Endometrium (tissue), 2 donors: ENCODE measurements around the gene MOB3A.
"Not testable (repeated sequence)": the region's sequence is repeated elsewhere in the genome, so short reads cannot be mapped to it uniquely, and the experiment has no call there.

ENCODE experiments used
- FAIRE-seq: peaks from 2 replicates; lab custom pipeline; 2012; peaks lifted over from hg19 to GRCh38; lab: Jason Lieb, UNC
- donor health status: control.
- donor health status: control.

Gene MOB3A

DNA sequence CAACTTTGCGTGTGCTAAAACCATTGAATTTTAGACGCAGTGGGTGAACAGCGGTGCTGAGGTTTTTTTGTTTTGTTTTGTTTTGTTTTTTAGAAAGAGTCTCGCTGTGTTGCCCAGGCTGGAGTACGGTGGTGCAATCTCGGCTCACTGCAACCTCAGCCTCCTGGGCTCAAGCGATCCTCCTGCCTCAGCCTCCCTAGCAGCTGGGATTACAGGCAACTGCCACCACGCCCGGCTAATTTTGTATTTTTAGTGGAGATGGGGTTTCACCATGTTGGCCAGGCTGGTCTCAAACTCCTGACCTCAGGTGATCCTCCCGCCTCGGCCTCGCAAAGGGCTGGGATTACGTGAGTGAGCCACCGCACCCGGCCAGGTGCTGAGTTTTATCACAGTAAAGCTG, 61.9 kb downstream of the MOB3A start:
- FAIRE-seq, result not testable (repeated sequence)

DNA sequence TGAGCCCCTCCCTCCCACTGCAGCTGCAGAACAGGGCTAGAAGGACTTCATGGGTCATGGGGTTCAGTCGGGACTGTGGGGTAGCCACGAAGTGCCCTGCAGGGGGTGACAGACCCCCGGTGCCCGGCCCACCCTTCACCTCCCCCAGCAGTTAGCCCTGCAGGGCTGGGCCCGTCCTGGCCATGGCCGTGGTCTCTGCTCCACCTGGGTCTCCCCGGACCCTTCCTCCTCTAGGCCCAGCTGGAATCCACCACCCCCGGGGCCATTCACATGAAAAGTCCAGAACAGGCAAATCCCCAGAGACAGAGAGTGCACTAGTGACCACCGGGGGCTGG, 62.3 kb downstream of the MOB3A start:
- FAIRE-seq, result no peak

- FAIRE-seq, result no peak
These were observed 62.9 kb downstream of the MOB3A start for GRCh38 chr19:2033115-2033824.

GRCh38 chr19:2032296-2032941, 63.7 kb downstream of the MOB3A start:
- no peak for FAIRE-seq

DNA sequence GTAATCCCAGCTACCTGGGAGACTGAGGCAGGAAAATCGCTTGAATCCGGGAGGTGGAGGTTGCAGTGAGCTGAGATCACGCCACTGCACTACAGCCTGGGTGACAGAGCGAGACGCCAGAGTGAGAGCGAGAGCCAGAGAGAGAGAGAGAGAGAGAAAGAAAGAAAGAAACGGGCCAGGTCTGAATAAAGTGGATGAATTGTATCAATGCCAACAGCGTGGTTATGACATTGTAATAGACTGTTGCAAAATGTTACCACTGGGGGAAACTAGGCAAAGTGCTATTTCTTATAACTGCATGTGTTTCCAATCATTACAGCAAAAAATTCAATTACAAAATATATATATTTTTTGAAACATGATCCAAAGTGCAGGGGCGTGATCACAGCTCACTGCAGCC, 68.8 kb downstream of the MOB3A start:
- no peak for FAIRE-seq

GRCh38 chr19:2026770-2027169, 69.4 kb downstream of the MOB3A start:
- FAIRE-seq, result no peak

DNA sequence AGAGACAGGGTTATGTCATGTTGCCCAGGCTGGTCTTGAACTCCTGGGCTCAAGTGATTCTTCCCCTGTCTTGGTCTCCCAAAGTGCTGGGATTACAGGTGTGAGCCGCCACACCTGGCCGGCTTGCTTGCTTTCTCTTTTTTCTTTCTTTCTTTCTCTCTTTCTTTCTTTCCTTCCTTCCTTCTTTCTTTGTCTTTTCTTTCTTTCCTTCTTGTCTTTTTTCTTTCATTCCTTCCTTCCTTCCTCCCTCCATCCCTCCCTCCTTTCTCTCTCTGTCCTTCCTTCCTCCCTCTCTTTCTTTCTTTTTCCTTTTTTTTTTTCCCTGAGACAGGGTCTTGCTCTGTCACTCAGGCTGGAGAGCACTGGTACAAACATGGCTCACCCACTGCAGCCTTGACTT, 73.8 kb downstream of the MOB3A start:
- no peak for FAIRE-seq

DNA sequence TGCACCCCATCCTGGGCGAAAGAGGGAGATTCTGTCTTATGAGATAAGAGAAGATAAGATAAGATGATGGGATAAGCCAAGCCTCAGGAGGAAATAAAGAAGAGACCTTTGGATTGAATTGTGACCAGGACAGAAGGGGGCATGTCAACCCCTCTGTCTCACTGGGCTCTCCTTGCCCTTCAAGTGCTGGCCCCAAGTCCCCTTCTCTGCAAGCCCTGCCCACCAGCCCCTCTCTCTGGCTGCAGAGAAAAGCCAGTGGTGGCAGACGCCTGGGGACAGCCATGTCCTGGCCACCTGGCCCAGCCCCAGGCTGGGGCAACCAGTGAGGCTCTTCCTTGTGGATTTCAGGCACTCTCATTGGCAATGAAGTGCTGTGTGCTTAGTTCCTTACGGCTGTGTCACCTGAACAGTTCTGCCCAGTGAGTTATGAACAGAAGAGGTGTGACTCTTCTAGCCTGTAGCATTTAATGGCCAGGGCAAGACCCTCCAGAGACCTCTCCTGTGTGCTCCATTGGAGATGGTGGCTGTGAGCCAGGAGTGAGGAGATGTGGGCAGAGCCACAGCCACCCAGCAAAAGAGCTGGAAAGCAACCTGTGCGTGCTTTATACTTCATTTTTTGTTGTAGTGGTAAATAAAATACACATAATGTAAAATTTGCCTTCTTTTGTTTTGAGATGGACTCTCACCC, 74.5 kb downstream of the MOB3A start:
- FAIRE-seq, result no peak
